Hypothalamus (tissue), 51 donors: ENCODE data around the gene GPHB5.
"Not testable (repeated sequence)": the region's sequence is repeated elsewhere in the genome, so short reads cannot be mapped to it uniquely, and the experiment has no call there.

Experiments used
- DNase-seq, 51 donors: peaks; one replicate each; lab custom pipeline; 2025; lab: John Stamatoyannopoulos, UW

Gene GPHB5

GRCh38 chr14:63296060-63296563 lies 22.6 kb downstream of the GPHB5 start:
- no peak for DNase-seq

- DNase-seq = no peak
Measured at GRCh38 chr14:63295231-63295685, 23.5 kb downstream of the GPHB5 start.

- DNase-seq = no peak
Measured at GRCh38 chr14:63292805-63293204, 25.9 kb downstream of the GPHB5 start.

- DNase-seq = no peak
Measured at GRCh38 chr14:63290741-63291430, 27.8 kb downstream of the GPHB5 start.

- DNase-seq = no peak
Measured at GRCh38 chr14:63288853-63289252, 29.9 kb downstream of the GPHB5 start.

- no peak for DNase-seq
Measured at GRCh38 chr14:63287666-63288483, 30.9 kb downstream of the GPHB5 start.

GRCh38 chr14:63286071-63286470 lies 32.7 kb downstream of the GPHB5 start:
- no peak for DNase-seq

GRCh38 chr14:63283884-63284248 lies 34.9 kb downstream of the GPHB5 start:
- no peak for DNase-seq

- DNase-seq = no peak
Measured at GRCh38 chr14:63282997-63283883, 35.5 kb downstream of the GPHB5 start.

- not testable (repeated sequence) for DNase-seq
Measured at GRCh38 chr14:63279933-63280332, 38.8 kb downstream of the GPHB5 start.

GRCh38 chr14:63277591-63278183 lies 41.0 kb downstream of the GPHB5 start:
- no peak for DNase-seq

- peak in 3 of 51 donors; percentile 27 to 35 (median 30) for DNase-seq
Measured at GRCh38 chr14:63276492-63277342, 42.0 kb downstream of the GPHB5 start.

- no peak for DNase-seq
Measured at GRCh38 chr14:63276016-63276415, 42.7 kb downstream of the GPHB5 start.

GRCh38 chr14:63275611-63276010 lies 43.1 kb downstream of the GPHB5 start:
- DNase-seq = no peak

- no peak for DNase-seq
Measured at GRCh38 chr14:63273717-63274655, 44.7 kb downstream of the GPHB5 start.

GRCh38 chr14:63273129-63273528 lies 45.6 kb downstream of the GPHB5 start:
- no peak for DNase-seq

- DNase-seq = no peak
Measured at GRCh38 chr14:63269561-63270225, 49.0 kb downstream of the GPHB5 start.

GRCh38 chr14:63268771-63269170 lies 50.0 kb downstream of the GPHB5 start:
- no peak for DNase-seq
